ENCODE results near the gene SHC3.

SHC3 gene

GRCh38 chr9:89154651-89155336 is 23.8 kb downstream of the SHC3 start:
- H3K4me3 Mint-ChIP-seq = peak overlapping the region; percentile 29
- ATAC-seq (ENCODE audit: low read depth) = no peak

GRCh38 chr9:89154218-89154617 is 24.4 kb downstream of the SHC3 start:
- H3K27me3 Mint-ChIP-seq = peaks cover 10% of the 10 kb centered on the region
- H3K4me1 Mint-ChIP-seq = peaks cover 13% of the 10 kb centered on the region
- ATAC-seq (ENCODE audit: low read depth) (no peak), DNase-seq (ENCODE audit: low spot score in 2 of 2) (no peak)
- H3K9me3 Mint-ChIP-seq = no peaks in the 10 kb centered on the region
- no peak overlapping the region for H3K4me3 Mint-ChIP-seq
- no peak overlapping the region for H3K27ac Mint-ChIP-seq
- peaks cover 2% of the 10 kb centered on the region for H3K36me3 Mint-ChIP-seq

More at GRCh38 chr9:89154651-89155336, 23.8 kb downstream of the SHC3 start:
- Mint-ChIP-seq H3K36me3 (peaks cover 2% of the 10 kb centered on the region), H3K4me1 (peaks cover 8% of the 10 kb centered on the region), H3K9me3 (no peaks in the 10 kb centered on the region), H3K27ac (no peak overlapping the region), H3K27me3 (peaks cover 12% of the 10 kb centered on the region)
- DNase-seq (ENCODE audit: low spot score in 2 of 2) = no peak

GRCh38 chr9:89153232-89154017 is 25.2 kb downstream of the SHC3 start:
- Mint-ChIP-seq H3K4me1 (peaks cover 13% of the 10 kb centered on the region), H3K4me3 (no peak overlapping the region), H3K9me3 (no peaks in the 10 kb centered on the region), H3K27ac (no peak overlapping the region), H3K36me3 (peaks cover 2% of the 10 kb centered on the region), H3K27me3 (peaks cover 8% of the 10 kb centered on the region)
- ATAC-seq (ENCODE audit: low read depth) (no peak), DNase-seq (ENCODE audit: low spot score in 2 of 2) (no peak)

- H3K36me3 Mint-ChIP-seq = peaks cover 3% of the 10 kb centered on the region
- H3K27me3 Mint-ChIP-seq = peaks cover 5% of the 10 kb centered on the region
- H3K27ac Mint-ChIP-seq = no peak overlapping the region
- no peak overlapping the region for H3K4me3 Mint-ChIP-seq
- peaks cover 10% of the 10 kb centered on the region for H3K4me1 Mint-ChIP-seq
- ATAC-seq (ENCODE audit: low read depth) (no peak), DNase-seq (ENCODE audit: low spot score in 2 of 2) (no peak)
- no peaks in the 10 kb centered on the region for H3K9me3 Mint-ChIP-seq
Measured at GRCh38 chr9:89149726-89150125, 28.9 kb downstream of the SHC3 start.

- Mint-ChIP-seq H3K4me1 (peaks cover 6% of the 10 kb centered on the region), H3K9me3 (no peaks in the 10 kb centered on the region), H3K27ac (no peak overlapping the region), H3K27me3 (peaks cover 3% of the 10 kb centered on the region), H3K4me3 (no peak overlapping the region), H3K36me3 (peaks cover 1% of the 10 kb centered on the region)
- ATAC-seq (ENCODE audit: low read depth) = no peak
- DNase-seq (ENCODE audit: low spot score in 2 of 2) = no peak
Measured at GRCh38 chr9:89145097-89145496, 33.5 kb downstream of the SHC3 start.

GRCh38 chr9:89144238-89144637 is 34.4 kb downstream of the SHC3 start:
- Mint-ChIP-seq H3K9me3 (no peaks in the 10 kb centered on the region), H3K36me3 (peaks cover 1% of the 10 kb centered on the region), H3K4me3 (no peak overlapping the region), H3K4me1 (peaks cover under 1% of the 10 kb centered on the region), H3K27ac (no peak overlapping the region), H3K27me3 (peaks cover 3% of the 10 kb centered on the region)
- ATAC-seq (ENCODE audit: low read depth) (no peak), DNase-seq (ENCODE audit: low spot score in 2 of 2) (no peak)

GRCh38 chr9:89143266-89143665 is 35.4 kb downstream of the SHC3 start:
- ATAC-seq (ENCODE audit: low read depth) = no peak

GRCh38 chr9:89139455-89139854 is 39.2 kb downstream of the SHC3 start:
- ATAC-seq (ENCODE audit: low read depth) (no peak), DNase-seq (ENCODE audit: low spot score in 2 of 2) (no peak)
- no peaks in the 10 kb centered on the region for H3K4me1 Mint-ChIP-seq
- H3K36me3 Mint-ChIP-seq = no peaks in the 10 kb centered on the region
- H3K9me3 Mint-ChIP-seq = no peaks in the 10 kb centered on the region
- no peak overlapping the region for H3K27ac Mint-ChIP-seq
- peaks cover 2% of the 10 kb centered on the region for H3K27me3 Mint-ChIP-seq
- H3K4me3 Mint-ChIP-seq = no peak overlapping the region

More at GRCh38 chr9:89143266-89143665, 35.4 kb downstream of the SHC3 start:
- peaks cover 1% of the 10 kb centered on the region for H3K36me3 Mint-ChIP-seq
- H3K27ac Mint-ChIP-seq = no peak overlapping the region
- H3K4me3 Mint-ChIP-seq = no peak overlapping the region
- no peaks in the 10 kb centered on the region for H3K4me1 Mint-ChIP-seq
- peaks cover 3% of the 10 kb centered on the region for H3K27me3 Mint-ChIP-seq
- DNase-seq (ENCODE audit: low spot score in 2 of 2) = no peak
- no peaks in the 10 kb centered on the region for H3K9me3 Mint-ChIP-seq

- Mint-ChIP-seq H3K27me3 (peaks cover 2% of the 10 kb centered on the region), H3K36me3 (no peaks in the 10 kb centered on the region), H3K27ac (no peak overlapping the region), H3K4me3 (no peak overlapping the region), H3K9me3 (no peaks in the 10 kb centered on the region), H3K4me1 (no peaks in the 10 kb centered on the region)
- DNase-seq (ENCODE audit: low spot score in 2 of 2) = no peak
- ATAC-seq (ENCODE audit: low read depth) = no peak
Measured at GRCh38 chr9:89138463-89139390, 39.9 kb downstream of the SHC3 start.

- Mint-ChIP-seq H3K9me3 (no peaks in the 10 kb centered on the region), H3K4me1 (no peaks in the 10 kb centered on the region), H3K27me3 (peaks cover 2% of the 10 kb centered on the region), H3K27ac (no peak overlapping the region), H3K4me3 (no peak overlapping the region), H3K36me3 (no peaks in the 10 kb centered on the region)
- DNase-seq (ENCODE audit: low spot score in 2 of 2) = no peak
- ATAC-seq (ENCODE audit: low read depth) = no peak
Measured at GRCh38 chr9:89137542-89138462, 40.8 kb downstream of the SHC3 start.

GRCh38 chr9:89135591-89136166 is 42.9 kb downstream of the SHC3 start:
- Mint-ChIP-seq H3K27me3 (peaks cover 2% of the 10 kb centered on the region), H3K4me3 (no peak overlapping the region), H3K27ac (no peak overlapping the region), H3K4me1 (no peaks in the 10 kb centered on the region), H3K9me3 (no peaks in the 10 kb centered on the region), H3K36me3 (no peaks in the 10 kb centered on the region)
- DNase-seq (ENCODE audit: low spot score in 2 of 2) (no peak), ATAC-seq (ENCODE audit: low read depth) (no peak)

- peaks cover 2% of the 10 kb centered on the region for H3K36me3 Mint-ChIP-seq
- H3K9me3 Mint-ChIP-seq = peaks cover 2% of the 10 kb centered on the region
- ATAC-seq (ENCODE audit: low read depth) (no peak), DNase-seq (ENCODE audit: low spot score in 2 of 2) (no peak)
- no peaks in the 10 kb centered on the region for H3K4me1 Mint-ChIP-seq
- H3K27me3 Mint-ChIP-seq = peaks cover 4% of the 10 kb centered on the region
- H3K27ac Mint-ChIP-seq = no peak overlapping the region
- H3K4me3 Mint-ChIP-seq = no peak overlapping the region
Measured at GRCh38 chr9:89134709-89135108, 43.9 kb downstream of the SHC3 start.

GRCh38 chr9:89122949-89123348 is 55.7 kb downstream of the SHC3 start:
- Mint-ChIP-seq H3K27me3 (peaks cover 4% of the 10 kb centered on the region), H3K4me1 (no peaks in the 10 kb centered on the region)

More at GRCh38 chr9:89122949-89123348, 55.7 kb downstream of the SHC3 start:
- Mint-ChIP-seq H3K27ac (no peak overlapping the region), H3K4me3 (no peak overlapping the region), H3K36me3 (peaks cover 1% of the 10 kb centered on the region), H3K9me3 (peaks cover 9% of the 10 kb centered on the region)
- DNase-seq (ENCODE audit: low spot score in 2 of 2) (no peak), ATAC-seq (ENCODE audit: low read depth) (no peak)
